Activated CD8-positive, alpha-beta memory T cell treated with anti-CD3 and anti-CD28 coated beads, Interleukin-2, amount 50 U/mL, for 4 hours (primary cell): ENCODE results near the gene TRIM63.

Source experiments
- DNase-seq: peaks from one replicate; pipeline ENCODE4 v3.0.0-alpha.2; 2020

Gene TRIM63

DNA sequence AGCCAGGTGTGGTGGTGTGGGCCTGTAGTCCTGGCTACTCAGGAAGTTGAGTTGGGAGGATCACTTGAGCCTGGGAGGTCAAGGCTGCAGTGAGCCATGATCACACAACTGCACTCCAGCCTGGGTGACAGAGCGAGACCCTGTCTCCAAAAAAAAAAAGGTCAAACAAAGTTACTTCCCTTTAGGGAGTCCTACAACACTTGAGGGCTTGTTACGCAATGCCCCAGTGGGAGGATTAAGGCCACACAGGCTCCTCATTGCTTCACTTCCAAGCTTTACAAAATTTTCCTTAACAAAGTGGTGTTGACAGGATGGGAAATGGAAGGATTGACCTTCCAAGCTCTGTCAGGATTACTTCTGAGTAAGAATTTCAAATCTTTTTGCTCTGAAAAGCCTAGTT lies 52.1 kb downstream of the TRIM63 start:
- DNase-seq, result no peak

DNA sequence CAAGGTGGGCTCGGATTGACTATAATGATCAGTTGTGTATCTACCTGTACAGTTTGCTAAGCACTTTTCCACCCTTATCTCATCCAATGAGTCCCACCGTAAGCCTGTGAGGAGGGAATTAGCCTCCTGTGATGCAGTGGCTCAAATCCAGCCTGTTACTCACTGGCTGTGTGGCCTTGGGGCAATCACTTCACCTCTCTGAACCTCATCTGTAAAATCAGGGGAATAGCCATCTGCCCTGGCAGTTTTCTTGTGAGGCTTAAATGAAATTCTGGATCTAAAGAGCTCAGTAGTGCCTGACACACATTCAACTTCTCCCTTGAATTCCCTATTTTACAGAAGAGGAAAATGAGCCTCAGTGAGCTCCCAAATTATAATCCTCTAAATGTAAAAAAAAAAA lies 53.3 kb downstream of the TRIM63 start:
- no peak for DNase-seq

DNA sequence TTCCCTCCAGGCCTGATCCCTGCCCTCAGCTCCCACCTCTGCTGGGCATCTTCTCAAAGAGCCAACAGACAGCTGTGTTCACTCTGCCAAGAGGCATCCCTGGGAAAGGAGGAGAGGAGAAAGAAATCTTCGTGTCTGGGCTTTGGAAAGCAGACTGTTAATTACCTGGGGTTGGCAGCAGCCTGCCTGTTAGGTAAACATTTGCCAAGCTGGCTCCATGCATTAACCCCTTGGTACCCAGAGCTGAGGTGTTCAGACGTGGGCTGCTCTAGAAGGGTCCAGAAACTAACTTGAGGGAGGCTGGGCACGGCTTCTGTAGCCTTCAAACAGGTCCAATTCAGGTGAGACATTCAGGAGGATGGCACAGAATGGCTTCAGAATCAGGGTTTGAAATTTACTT lies 54.6 kb downstream of the TRIM63 start:
- DNase-seq, result no peak

DNA sequence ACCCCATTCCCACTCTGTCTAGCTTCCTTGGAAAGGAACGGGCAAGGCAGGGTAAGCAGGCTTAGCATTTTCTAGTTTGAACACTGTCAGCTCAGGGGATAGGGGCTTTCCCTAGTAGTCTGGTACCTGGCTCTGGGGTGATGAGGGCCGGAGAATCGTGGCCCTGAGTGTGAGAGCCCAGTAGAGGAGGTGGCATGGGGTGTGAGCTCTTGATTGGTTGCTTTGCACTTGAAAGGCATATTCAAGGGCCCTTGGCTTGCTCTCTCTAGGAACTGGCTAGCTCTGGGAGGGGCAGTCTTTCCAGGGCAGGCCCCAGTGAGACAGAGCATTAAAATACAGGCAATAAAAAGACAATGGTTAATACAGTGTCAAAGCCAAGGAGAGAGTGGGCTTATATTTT lies 56.6 kb downstream of the TRIM63 start:
- no peak for DNase-seq

DNA sequence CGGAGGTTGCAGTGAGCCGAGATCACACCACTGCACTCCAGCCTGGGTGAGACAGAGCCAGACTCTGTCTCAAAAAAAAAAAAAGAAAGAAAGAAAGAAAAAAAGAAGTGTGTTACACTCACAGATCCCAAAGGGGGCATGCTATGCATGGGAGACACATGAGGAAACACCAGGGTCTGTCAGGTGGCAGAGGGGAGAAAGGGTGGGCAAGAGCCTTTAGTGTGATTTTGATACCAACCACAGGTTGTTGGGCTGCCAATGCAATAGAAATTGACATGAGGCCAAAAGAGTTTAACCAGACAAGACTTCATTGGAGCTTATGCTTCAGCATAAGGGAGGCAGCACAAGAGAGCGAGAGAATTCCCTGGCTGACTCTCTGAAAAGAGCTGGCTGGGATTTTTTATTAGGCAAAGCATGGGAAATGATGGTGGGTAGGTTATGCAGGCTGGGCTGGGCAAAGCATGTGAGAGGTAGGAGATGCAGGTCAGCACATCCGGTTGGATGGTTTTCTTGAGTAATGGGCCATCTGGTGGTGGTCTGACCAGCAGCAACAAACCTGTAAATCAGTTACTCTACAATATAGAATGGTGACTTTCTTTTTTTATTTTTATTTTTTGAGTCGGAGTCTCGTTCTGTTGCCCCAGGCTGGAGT lies 57.5 kb downstream of the TRIM63 start:
- DNase-seq, result no peak

DNA sequence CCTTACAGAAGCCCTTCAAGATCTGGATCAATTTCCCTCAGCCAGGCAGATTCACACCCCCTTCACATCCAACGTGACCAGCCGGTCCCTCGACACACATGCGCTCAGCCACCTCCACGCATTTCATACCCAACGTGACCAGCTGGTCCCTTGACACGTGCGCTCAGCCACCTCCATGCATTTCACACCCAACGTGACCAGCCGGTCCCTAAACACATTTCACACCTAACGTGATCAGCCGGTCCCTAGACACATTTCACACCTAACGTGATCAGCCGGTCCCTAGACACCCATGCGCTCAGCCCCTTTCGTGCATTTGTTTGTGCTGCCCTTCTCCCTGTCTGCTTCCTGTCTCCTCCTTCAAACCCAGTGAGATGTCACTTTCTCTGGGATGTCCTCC lies 60.7 kb downstream of the TRIM63 start:
- DNase-seq, result no peak

DNA sequence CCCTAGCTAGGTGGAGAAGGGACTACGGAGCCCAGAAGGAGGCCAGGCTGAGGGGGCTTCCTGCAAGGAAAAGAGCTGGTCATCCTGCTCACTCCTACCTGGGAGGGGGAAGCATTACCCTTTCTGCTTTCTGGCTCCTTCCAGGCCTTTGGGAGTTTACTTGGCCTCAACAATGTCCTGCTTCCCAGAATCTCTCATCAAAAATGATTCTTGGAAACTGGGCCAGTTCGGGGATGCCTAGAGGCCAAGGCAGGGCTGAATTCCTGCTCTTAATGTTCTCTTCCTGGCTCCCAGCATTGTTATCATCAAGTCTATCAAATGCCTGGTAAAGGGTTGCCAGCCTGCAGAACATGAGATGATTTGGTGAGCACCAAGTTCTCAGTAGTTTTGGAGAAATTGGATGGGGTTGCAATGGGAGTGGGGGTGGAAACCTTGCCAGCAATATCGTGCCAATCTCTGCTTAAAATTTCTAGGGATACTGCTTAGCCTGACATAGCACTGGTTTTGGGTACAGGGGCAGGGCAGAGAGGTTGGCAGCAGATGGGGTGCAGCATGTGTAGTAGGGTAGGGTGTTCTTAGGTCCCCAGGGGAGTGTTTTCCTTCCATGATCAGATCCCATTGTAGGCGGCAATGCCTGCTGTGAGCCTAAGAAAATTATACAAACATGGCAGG lies 61.9 kb downstream of the TRIM63 start:
- DNase-seq, result no peak

DNA sequence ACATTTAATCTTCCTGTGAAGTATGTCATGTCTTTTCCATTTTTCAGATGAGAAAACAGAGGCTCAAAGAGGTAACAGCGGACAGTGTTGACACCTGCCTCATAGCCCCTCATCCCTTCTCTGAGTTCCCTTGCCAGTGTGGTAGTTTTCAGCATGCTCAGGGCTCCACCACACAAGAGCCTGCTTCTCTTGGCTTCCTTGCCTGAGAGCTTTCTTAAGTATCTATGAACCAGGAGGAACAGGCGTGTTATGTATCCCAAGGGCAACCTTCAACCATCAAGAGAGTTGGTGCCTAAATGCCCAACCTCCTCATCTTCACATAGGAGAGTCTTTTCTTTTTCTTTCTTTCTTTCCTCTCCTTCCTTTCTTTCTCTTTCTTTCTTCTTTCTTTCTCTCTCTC lies 63.7 kb downstream of the TRIM63 start:
- no peak for DNase-seq

DNA sequence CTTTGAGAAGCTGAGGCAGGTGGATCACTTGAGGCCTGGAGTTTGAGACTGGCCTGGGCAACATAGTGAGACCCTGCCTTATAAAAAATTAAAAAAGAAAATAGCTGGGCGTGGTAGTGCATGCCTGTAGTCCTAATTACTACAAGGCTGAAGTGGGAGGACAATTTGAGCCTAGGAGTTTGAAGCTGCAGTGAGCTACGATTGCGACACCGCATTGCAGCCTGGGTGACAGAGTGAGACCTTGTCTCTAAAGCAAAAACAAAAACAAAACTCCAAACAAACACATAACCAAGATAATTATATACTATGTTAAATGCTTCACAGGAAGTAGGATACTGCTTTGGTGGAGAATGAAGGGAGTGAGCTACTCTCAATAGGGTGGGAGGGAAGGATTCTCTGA lies 64.2 kb downstream of the TRIM63 start:
- no peak for DNase-seq
